ENCODE results near the gene NAALADL1.

NAALADL1 gene

GRCh38 chr11:65058419-65059054 is at the start of gene NAALADL1:
Gene NAALADL1 (minus strand): TSS chr11:65058553. CDS start chr11:65058521, 32 bp downstream.
- Histone ChIP-seq H3K27ac (no peak within 1 kb of the TSS), H3K4me3 (no peak within 1 kb of the TSS), H3K9ac (ENCODE audit: insufficient read length) (no peak within 1 kb of the TSS), H3K36me3 (ENCODE audit: insufficient read depth, low read length) (no peaks in the 10 kb centered on the region), H3K9me3 (ENCODE audit: low read depth, low read length) (no peaks in the 10 kb centered on the region)
- DNase-seq (ENCODE audit: low read depth, low spot score): no peak
- no peak for TF ChIP-seq FOXP2 (optimal IDR thresholded peaks at IDR 0.05; ENCODE audit: control extremely low read depth, extremely low read length, insufficient read depth)
- no peak for TF ChIP-seq EZH2 (IDR thresholded peaks at IDR 0.05)
- no peak for TF ChIP-seq POLR2AphosphoS5 (IDR thresholded peaks at IDR 0.05; ENCODE audit: borderline replicate concordance, low read depth, low read length)

GRCh38 chr11:65107751-65108468 is 49.6 kb upstream of the NAALADL1 start:
- no peak for TF ChIP-seq EZH2 (IDR thresholded peaks at IDR 0.05)
- H3K9ac ChIP-seq (ENCODE audit: insufficient read length): no peak overlapping the region
- no peaks in the 10 kb centered on the region for H3K9me3 ChIP-seq (ENCODE audit: low read depth, low read length)
- H3K4me3 ChIP-seq: no peak overlapping the region
- no peak overlapping the region for H3K27ac ChIP-seq
- H3K36me3 ChIP-seq (ENCODE audit: insufficient read depth, low read length): no peaks in the 10 kb centered on the region
- no peak for DNase-seq (ENCODE audit: low read depth, low spot score)

- H3K9ac ChIP-seq (ENCODE audit: insufficient read length): no peak overlapping the region
- no peak overlapping the region for H3K27ac ChIP-seq
- H3K36me3 ChIP-seq (ENCODE audit: insufficient read depth, low read length): no peaks in the 10 kb centered on the region
- no peaks in the 10 kb centered on the region for H3K9me3 ChIP-seq (ENCODE audit: low read depth, low read length)
- DNase-seq (ENCODE audit: low read depth, low spot score): no peak
- no peak for TF ChIP-seq POLR2AphosphoS5 (IDR thresholded peaks at IDR 0.05; ENCODE audit: borderline replicate concordance, low read depth, low read length)
- TF ChIP-seq EZH2 (IDR thresholded peaks at IDR 0.05): no peak
- no peak for TF ChIP-seq FOXP2 (optimal IDR thresholded peaks at IDR 0.05; ENCODE audit: control extremely low read depth, extremely low read length, insufficient read depth)
- no peak overlapping the region for H3K4me3 ChIP-seq
Observed at GRCh38 chr11:65107078-65107477, 48.7 kb upstream of the NAALADL1 start.

- Histone ChIP-seq H3K36me3 (ENCODE audit: insufficient read depth, low read length) (no peaks in the 10 kb centered on the region), H3K27ac (no peak overlapping the region), H3K9me3 (ENCODE audit: low read depth, low read length) (no peaks in the 10 kb centered on the region), H3K4me3 (no peak overlapping the region), H3K9ac (ENCODE audit: insufficient read length) (peak overlapping the region; percentile 47)
- TF ChIP-seq EZH2 (IDR thresholded peaks at IDR 0.05) (no peak), FOXP2 (optimal IDR thresholded peaks at IDR 0.05; ENCODE audit: control extremely low read depth, extremely low read length, insufficient read depth) (no peak), POLR2AphosphoS5 (IDR thresholded peaks at IDR 0.05; ENCODE audit: borderline replicate concordance, low read depth, low read length) (no peak)
- no peak for DNase-seq (ENCODE audit: low read depth, low spot score)
Observed at GRCh38 chr11:65104628-65105027, 46.3 kb upstream of the NAALADL1 start.

GRCh38 chr11:65103476-65103875 is 45.1 kb upstream of the NAALADL1 start:
- H3K27ac ChIP-seq: no peak overlapping the region
- no peak overlapping the region for H3K4me3 ChIP-seq
- H3K36me3 ChIP-seq (ENCODE audit: insufficient read depth, low read length): no peaks in the 10 kb centered on the region
- H3K9ac ChIP-seq (ENCODE audit: insufficient read length): no peak overlapping the region
- DNase-seq (ENCODE audit: low read depth, low spot score): no peak
- no peaks in the 10 kb centered on the region for H3K9me3 ChIP-seq (ENCODE audit: low read depth, low read length)
- no peak for TF ChIP-seq POLR2AphosphoS5 (IDR thresholded peaks at IDR 0.05; ENCODE audit: borderline replicate concordance, low read depth, low read length)
- TF ChIP-seq EZH2 (IDR thresholded peaks at IDR 0.05): no peak

GRCh38 chr11:65102142-65103095 is 44.1 kb upstream of the NAALADL1 start:
- Histone ChIP-seq H3K4me3 (no peak overlapping the region), H3K36me3 (ENCODE audit: insufficient read depth, low read length) (no peaks in the 10 kb centered on the region), H3K27ac (no peak overlapping the region), H3K9me3 (ENCODE audit: low read depth, low read length) (no peaks in the 10 kb centered on the region), H3K9ac (ENCODE audit: insufficient read length) (no peak overlapping the region)
- TF ChIP-seq FOXP2 (optimal IDR thresholded peaks at IDR 0.05; ENCODE audit: control extremely low read depth, extremely low read length, insufficient read depth): no peak
- TF ChIP-seq EZH2 (IDR thresholded peaks at IDR 0.05): no peak
- TF ChIP-seq POLR2AphosphoS5 (IDR thresholded peaks at IDR 0.05; ENCODE audit: borderline replicate concordance, low read depth, low read length): no peak
- no peak for DNase-seq (ENCODE audit: low read depth, low spot score)

- Histone ChIP-seq H3K27ac (no peak overlapping the region), H3K9me3 (ENCODE audit: low read depth, low read length) (no peaks in the 10 kb centered on the region), H3K9ac (ENCODE audit: insufficient read length) (no peak overlapping the region), H3K36me3 (ENCODE audit: insufficient read depth, low read length) (no peaks in the 10 kb centered on the region), H3K4me3 (no peak overlapping the region)
- TF ChIP-seq FOXP2 (optimal IDR thresholded peaks at IDR 0.05; ENCODE audit: control extremely low read depth, extremely low read length, insufficient read depth): no peak
- TF ChIP-seq POLR2AphosphoS5 (IDR thresholded peaks at IDR 0.05; ENCODE audit: borderline replicate concordance, low read depth, low read length): no peak
- TF ChIP-seq EZH2 (IDR thresholded peaks at IDR 0.05): no peak
- DNase-seq (ENCODE audit: low read depth, low spot score): no peak
Observed at GRCh38 chr11:65100674-65101350, 42.5 kb upstream of the NAALADL1 start.

GRCh38 chr11:65096926-65097325 is 38.6 kb upstream of the NAALADL1 start:
- no peak for DNase-seq (ENCODE audit: low read depth, low spot score)
- Histone ChIP-seq H3K27ac (no peak overlapping the region), H3K9me3 (ENCODE audit: low read depth, low read length) (no peaks in the 10 kb centered on the region), H3K36me3 (ENCODE audit: insufficient read depth, low read length) (no peaks in the 10 kb centered on the region), H3K9ac (ENCODE audit: insufficient read length) (peak overlapping the region; percentile 88), H3K4me3 (peak overlapping the region; percentile 91)
- TF ChIP-seq EZH2 (IDR thresholded peaks at IDR 0.05): no peak
- TF ChIP-seq FOXP2 (optimal IDR thresholded peaks at IDR 0.05; ENCODE audit: control extremely low read depth, extremely low read length, insufficient read depth): no peak
- no peak for TF ChIP-seq POLR2AphosphoS5 (IDR thresholded peaks at IDR 0.05; ENCODE audit: borderline replicate concordance, low read depth, low read length)
